ENCODE data around the gene FCN2.

FCN2 gene

GRCh38 chr9:134879664-134880483 is 736 bp upstream of the FCN2 start:
- Histone ChIP-seq H3K4me1 (no peaks in the 10 kb centered on the region), H3K27me3 (no peaks in the 10 kb centered on the region), H3K9me3 (no peaks in the 10 kb centered on the region), H3K36me3 (no peaks in the 10 kb centered on the region), H3K4me3 (ENCODE audit: low read depth, low read length) (no peak overlapping the region)
- TF ChIP-seq CTCF (IDR thresholded peaks at IDR 0.05; ENCODE audit: low read depth, low read length), result no peak
- DNase-seq, result no peak

DNA sequence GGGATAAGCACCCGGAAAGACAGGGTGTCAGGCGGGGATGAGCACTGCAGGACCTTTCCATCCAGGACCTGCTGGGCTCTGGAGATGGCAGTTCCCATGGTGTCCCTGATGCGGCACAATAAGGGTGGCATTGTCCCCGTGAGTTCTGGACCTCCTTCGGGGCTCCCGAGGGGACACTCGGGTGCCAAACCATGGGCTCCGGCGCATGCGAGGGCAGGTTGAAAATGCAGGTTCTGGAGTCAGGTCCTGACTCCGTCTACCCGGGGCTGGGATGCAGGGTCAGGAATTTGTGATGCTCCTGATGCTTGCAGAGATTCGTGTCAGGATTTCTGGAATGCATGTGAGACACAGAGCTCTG is 682 bp downstream of the FCN2 start:
- H3K27me3 ChIP-seq, result no peaks in the 10 kb centered on the region
- no peak overlapping the region for H3K4me3 ChIP-seq (ENCODE audit: low read depth, low read length)
- H3K9me3 ChIP-seq, result no peaks in the 10 kb centered on the region
- no peak for DNase-seq
- TF ChIP-seq CTCF (IDR thresholded peaks at IDR 0.05; ENCODE audit: low read depth, low read length), result no peak
- H3K4me1 ChIP-seq, result no peaks in the 10 kb centered on the region
- no peaks in the 10 kb centered on the region for H3K36me3 ChIP-seq

GRCh38 chr9:134882204-134882785 is 1.7 kb downstream of the FCN2 start:
- Histone ChIP-seq H3K4me1 (no peaks in the 10 kb centered on the region), H3K4me3 (ENCODE audit: low read depth, low read length) (no peak overlapping the region), H3K36me3 (no peaks in the 10 kb centered on the region), H3K27me3 (no peaks in the 10 kb centered on the region), H3K9me3 (no peaks in the 10 kb centered on the region)
- no peak for DNase-seq
- no peak for TF ChIP-seq CTCF (IDR thresholded peaks at IDR 0.05; ENCODE audit: low read depth, low read length)

DNA sequence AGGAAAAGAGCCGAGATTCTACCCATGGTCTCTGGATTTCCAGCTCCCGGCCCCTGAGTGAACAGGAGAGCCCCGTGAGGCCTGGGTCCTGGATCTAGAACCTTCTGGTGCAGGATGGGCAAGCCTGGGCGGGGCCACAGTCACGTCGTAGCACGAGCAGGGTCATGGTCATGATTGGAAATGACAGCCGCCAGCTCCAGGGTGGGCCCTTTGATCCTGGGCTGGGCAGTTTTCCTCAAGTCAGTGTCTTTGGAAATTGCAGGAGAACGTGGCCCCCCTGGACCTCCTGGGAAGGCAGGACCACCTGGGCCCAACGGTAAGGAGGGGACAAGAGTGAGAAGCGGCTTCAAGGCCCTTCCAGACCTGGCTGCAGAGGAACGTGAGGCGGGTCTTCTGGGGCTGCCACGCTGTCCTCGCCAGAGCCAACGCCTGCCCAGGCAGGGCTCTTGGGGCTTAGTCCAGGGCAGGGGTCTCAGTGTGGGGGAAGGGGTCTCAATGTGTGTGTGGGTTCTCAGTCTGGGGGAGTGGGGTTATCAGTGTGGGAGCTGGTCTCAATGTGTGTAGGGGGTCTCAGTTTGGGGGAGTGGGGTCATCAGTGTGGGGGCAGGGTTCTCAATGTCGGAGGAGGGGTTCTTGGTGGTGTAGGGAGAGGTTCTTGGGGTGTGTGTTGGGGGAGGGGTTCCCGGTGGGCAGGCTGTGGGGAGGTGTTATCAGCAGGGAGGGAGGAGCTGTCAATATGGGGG is 2.6 kb downstream of the FCN2 start:
- Histone ChIP-seq H3K36me3 (no peaks in the 10 kb centered on the region), H3K27me3 (no peaks in the 10 kb centered on the region), H3K9me3 (no peaks in the 10 kb centered on the region), H3K4me1 (no peaks in the 10 kb centered on the region), H3K4me3 (ENCODE audit: low read depth, low read length) (no peak overlapping the region)
- no peak for DNase-seq
- no peak for TF ChIP-seq CTCF (IDR thresholded peaks at IDR 0.05; ENCODE audit: low read depth, low read length)

- no peak for DNase-seq
- Histone ChIP-seq H3K4me1 (no peaks in the 10 kb centered on the region), H3K27me3 (no peaks in the 10 kb centered on the region), H3K4me3 (ENCODE audit: low read depth, low read length) (no peak overlapping the region), H3K36me3 (no peaks in the 10 kb centered on the region), H3K9me3 (no peaks in the 10 kb centered on the region)
- no peak for TF ChIP-seq CTCF (IDR thresholded peaks at IDR 0.05; ENCODE audit: low read depth, low read length)
These were observed 3.9 kb downstream of the FCN2 start for GRCh38 chr9:134884492-134884891.
